WI38 (cell line): Measurements from ENCODE around the gene DAPK2.
"Not testable (repeated sequence)": the region's sequence is repeated elsewhere in the genome, so short reads cannot be mapped to it uniquely, and the experiment has no call there.

Experiments used
- H3K4me3 ChIP-seq: 2 replicates; pipeline ENCODE4 v1.5.1; 2011; ENCODE audit warnings: low read depth, mild to moderate bottlenecking, control low read depth, low read length
- TF ChIP-seq, protein P1 (sequence below): IDR thresholded peaks from 2 replicates; pipeline ENCODE4 v1.5.1; 2012; ENCODE audit warnings: low read depth, mild to moderate bottlenecking, control low read depth, low read length

Gene DAPK2

DNA sequence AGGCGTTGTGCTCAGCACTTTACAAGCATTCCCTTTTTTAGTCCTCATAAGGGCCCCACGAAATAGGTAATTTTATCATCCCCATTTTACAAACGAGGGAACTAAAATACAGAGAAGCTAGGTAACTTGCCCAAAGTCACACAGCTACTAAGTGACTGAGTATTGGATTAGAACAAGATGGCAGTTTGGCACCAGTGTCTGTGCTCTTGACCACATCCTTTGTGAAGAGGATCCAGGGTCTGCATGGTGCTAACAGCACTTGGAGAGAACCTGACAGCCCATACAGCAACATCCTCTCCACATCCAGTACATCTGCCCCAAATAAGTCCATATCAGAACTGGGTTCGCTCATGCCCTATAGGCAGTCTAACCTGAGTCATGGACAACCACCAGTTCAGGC is 21.8 kb upstream of the DAPK2 start:
- H3K4me3 ChIP-seq = no peak overlapping the region
- TF ChIP-seq, protein P1, sequence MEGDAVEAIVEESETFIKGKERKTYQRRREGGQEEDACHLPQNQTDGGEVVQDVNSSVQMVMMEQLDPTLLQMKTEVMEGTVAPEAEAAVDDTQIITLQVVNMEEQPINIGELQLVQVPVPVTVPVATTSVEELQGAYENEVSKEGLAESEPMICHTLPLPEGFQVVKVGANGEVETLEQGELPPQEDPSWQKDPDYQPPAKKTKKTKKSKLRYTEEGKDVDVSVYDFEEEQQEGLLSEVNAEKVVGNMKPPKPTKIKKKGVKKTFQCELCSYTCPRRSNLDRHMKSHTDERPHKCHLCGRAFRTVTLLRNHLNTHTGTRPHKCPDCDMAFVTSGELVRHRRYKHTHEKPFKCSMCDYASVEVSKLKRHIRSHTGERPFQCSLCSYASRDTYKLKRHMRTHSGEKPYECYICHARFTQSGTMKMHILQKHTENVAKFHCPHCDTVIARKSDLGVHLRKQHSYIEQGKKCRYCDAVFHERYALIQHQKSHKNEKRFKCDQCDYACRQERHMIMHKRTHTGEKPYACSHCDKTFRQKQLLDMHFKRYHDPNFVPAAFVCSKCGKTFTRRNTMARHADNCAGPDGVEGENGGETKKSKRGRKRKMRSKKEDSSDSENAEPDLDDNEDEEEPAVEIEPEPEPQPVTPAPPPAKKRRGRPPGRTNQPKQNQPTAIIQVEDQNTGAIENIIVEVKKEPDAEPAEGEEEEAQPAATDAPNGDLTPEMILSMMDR = no peak

DNA sequence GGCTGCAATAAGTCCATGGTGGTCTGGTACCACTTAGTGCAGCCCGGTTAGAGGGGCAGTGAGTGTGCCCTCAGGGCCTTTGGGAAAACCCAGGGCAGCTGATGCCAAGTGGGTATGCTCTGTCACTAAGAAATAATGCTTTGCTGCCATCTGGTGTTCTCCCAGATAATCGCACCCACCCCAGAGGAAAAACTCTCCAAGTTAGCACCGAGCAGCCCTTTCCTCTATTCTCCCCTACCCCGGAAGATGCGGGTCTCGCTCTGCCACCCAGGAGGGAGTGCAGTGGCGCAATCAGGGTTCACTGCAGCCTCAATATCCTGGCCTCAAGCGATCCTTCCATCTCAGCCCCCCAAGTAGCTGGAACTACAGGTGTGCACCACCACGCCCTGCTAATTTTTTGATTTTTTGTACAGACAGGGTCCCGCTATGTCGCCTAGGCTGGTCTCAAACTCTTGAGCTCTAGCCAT is 21.3 kb upstream of the DAPK2 start:
- H3K4me3 ChIP-seq = no peak overlapping the region
- TF ChIP-seq, protein P1 = peak; percentile 78

- TF ChIP-seq, protein P1 = no peak
- no peak overlapping the region for H3K4me3 ChIP-seq
Measured at GRCh38 chr15:64066451-64066850, 20.2 kb upstream of the DAPK2 start.

DNA sequence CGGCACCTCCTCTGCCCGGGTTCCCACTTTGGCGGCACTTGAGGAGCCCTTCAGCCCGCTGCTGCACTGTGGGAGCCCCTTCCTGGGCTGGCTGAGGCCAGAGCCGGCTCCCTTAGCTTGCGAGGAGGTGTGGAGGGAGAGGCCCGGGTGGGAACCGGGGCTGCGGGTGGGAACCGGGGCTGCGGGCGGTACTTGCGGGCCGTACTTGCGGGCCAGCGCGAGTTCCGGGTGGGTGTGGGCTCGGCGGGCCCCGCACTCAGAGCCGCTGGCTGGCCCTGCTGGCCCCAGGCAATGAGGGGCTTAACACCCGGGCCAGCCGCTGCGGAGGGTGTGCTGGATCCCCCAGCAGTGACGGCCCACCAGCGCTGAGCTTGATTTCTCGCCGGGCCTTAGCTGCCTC is 14.4 kb upstream of the DAPK2 start:
- TF ChIP-seq, protein P1 = no peak

DNA sequence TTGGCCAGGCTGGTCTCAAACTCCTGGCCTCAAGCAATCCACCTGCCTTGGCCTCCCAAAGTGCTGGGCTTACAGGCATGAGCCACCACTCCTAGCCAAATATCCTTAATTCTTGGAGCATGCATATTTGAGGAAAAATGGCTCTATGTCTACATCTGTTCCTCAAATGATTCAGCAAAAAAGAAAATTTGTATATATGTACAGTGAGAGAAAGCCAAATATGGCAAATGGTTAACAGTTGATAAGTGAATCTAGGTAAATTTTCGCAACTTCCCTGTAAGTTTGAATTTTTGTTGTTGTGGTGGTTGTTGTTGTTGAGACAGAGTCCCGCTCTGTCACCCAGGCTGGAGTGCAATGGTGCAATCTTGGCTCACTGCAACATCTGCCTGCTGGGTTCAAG is 12.8 kb upstream of the DAPK2 start:
- H3K4me3 ChIP-seq = not testable (repeated sequence)

More for the DNA sequence above, 14.4 kb upstream of the DAPK2 start:
- no peak overlapping the region for H3K4me3 ChIP-seq

- TF ChIP-seq, protein P1 = no peak
- no peak overlapping the region for H3K4me3 ChIP-seq
Measured at GRCh38 chr15:64058279-64058678, 12.0 kb upstream of the DAPK2 start.

DNA sequence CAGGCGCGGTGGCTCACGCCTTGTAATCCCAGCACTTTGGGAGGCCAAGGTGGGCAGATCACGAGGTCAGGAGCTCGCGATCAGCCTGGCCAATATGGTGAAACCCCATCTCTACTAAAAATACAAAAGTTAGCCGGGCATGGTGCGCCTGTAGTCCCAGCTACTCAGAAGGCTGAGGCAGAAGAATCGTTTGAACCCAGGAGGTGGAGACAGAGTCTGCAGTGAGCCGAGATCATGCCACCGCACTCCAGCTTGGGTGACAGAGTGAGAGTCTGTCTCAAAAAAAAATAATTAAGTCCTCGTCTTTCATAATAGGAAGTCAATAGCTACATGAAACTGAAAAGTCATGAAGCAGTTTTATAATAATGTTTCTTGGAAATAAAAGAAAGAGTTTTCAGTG is 7.4 kb upstream of the DAPK2 start:
- not testable (repeated sequence) for H3K4me3 ChIP-seq

DNA sequence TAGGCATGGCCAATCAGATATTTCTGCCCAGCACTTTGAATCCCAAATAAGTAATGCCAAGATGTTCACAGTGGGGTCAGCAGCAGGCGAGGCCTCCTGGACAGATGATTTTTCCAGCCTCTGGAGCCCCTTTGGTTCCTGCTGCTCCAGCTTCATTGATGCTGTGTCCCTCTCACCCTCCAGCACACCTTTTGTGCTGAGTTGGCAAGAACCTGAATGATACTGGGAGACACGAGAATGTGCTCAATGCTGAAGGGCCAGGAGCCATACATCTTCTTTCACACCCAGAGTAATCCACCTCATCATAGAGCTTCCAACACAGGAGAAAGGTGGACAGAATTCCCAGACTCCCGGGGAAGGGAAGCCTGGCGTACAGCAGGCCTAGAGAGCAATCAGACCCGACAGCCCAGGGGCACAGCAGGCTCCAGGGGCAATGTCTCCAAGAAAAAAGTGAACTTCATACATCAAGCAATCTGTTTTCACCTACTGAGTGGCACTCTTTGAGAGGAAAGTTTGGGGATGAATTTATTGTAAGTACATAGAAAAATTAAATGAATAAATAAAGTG is 6.7 kb upstream of the DAPK2 start:
- TF ChIP-seq, protein P1 = no peak

More for the DNA sequence above, 6.7 kb upstream of the DAPK2 start:
- H3K4me3 ChIP-seq = no peak overlapping the region
